GM23338 (cell line): ENCODE results near the gene HPS4. TPM values are rescaled to one million over a fixed set of nuclear protein-coding genes. Genes with fewer than 3 reads are reported as not detected.
"Not testable (repeated sequence)": the region's sequence is repeated elsewhere in the genome, so short reads cannot be mapped to it uniquely, and the experiment has no call there.

Experiments used
- ATAC-seq: fragments of 200-7000 bp; cut with Tn5 transposase; 3 replicates; pipeline ENCODE4 v1.9.1; 2020
- DNase-seq: peaks from one replicate; pipeline ENCODE4 v3.0.0-alpha.2; 2015; ENCODE audit warnings: low spot score
- H2AFZ ChIP-seq: fragments of 200-600 bp; sonication (generic); 2 replicates; pipeline ENCODE4 v1.8.0; 2016; ENCODE audit warnings: antibody characterized with exemption, mild to moderate bottlenecking, moderate library complexity
- H3F3A ChIP-seq: fragments of 200-600 bp; sonication (generic); replicated peaks from 2 replicates; pipeline ENCODE4 v1.8.0; 2017; ENCODE audit warnings: antibody characterized with exemption, mixed run types, low read depth
- H3K27ac ChIP-seq: fragments of 200-600 bp; sonication (generic); 2 replicates; pipeline ENCODE4 v1.6.1; 2016; ENCODE audit warnings: low read depth
- H3K27me3 ChIP-seq: fragments of 200-600 bp; sonication (generic); 2 replicates; pipeline ENCODE4 v1.8.0; 2016; ENCODE audit warnings: mild to moderate bottlenecking, mixed run types, moderate library complexity; ENCODE audit not compliant: insufficient read depth
- H3K36me3 ChIP-seq: fragments of 200-600 bp; sonication (generic); 2 replicates; pipeline ENCODE4 v1.8.0; 2016; ENCODE audit warnings: mild to moderate bottlenecking; ENCODE audit not compliant: insufficient read depth
- H3K4me1 ChIP-seq: fragments of 200-600 bp; sonication (generic); 2 replicates; pipeline ENCODE4 v1.8.0; 2016; ENCODE audit warnings: mild to moderate bottlenecking, moderate library complexity; ENCODE audit not compliant: insufficient read depth
- H3K4me2 ChIP-seq: fragments of 200-600 bp; sonication (generic); 2 replicates; pipeline ENCODE4 v1.7.1; 2017; ENCODE audit warnings: mixed run types
- H3K4me3 ChIP-seq: fragments of 200-600 bp; sonication (generic); 2 replicates; pipeline ENCODE4 v1.6.1; 2016; ENCODE audit warnings: mixed run types
- H3K79me2 ChIP-seq: fragments of 200-600 bp; sonication (generic); replicated peaks from 2 replicates; pipeline ENCODE4 v1.8.0; 2017; ENCODE audit warnings: mild to moderate bottlenecking; ENCODE audit not compliant: insufficient read depth
- H3K9me2 ChIP-seq: fragments of 200-600 bp; sonication (generic); 2 replicates; pipeline ENCODE4 v1.8.0; 2017; ENCODE audit not compliant: insufficient read depth
- H4K20me1 ChIP-seq: fragments of 200-600 bp; sonication (generic); replicated peaks from 2 replicates; pipeline ENCODE4 v1.8.0; 2017; ENCODE audit warnings: mild to moderate bottlenecking; ENCODE audit not compliant: insufficient read depth
- H3K27ac Mint-ChIP-seq: 2 replicates; pipeline ENCODE4 v1.8.0; 2020; ENCODE audit warnings: inconsistent platforms, mild to moderate bottlenecking, moderate library complexity, mixed read lengths
- H3K27me3 Mint-ChIP-seq: 3 replicates; pipeline ENCODE4 v1.8.0; 2022; ENCODE audit warnings: low read depth, mild to moderate bottlenecking, moderate library complexity, mixed read lengths, inconsistent platforms; ENCODE audit not compliant: insufficient read depth, poor library complexity
- H3K36me3 Mint-ChIP-seq: 3 replicates; pipeline ENCODE4 v1.8.0; 2021; ENCODE audit warnings: low read depth, mild to moderate bottlenecking, inconsistent platforms, moderate library complexity, mixed read lengths
- H3K4me1 Mint-ChIP-seq: 3 replicates; pipeline ENCODE4 v1.8.0; 2020; ENCODE audit warnings: mild to moderate bottlenecking, inconsistent platforms, mixed read lengths
- H3K4me3 Mint-ChIP-seq: 3 replicates; pipeline ENCODE4 v1.8.0; 2021; ENCODE audit warnings: moderate library complexity, mild to moderate bottlenecking, inconsistent platforms, mixed read lengths
- H3K9me3 Mint-ChIP-seq: 3 replicates; pipeline ENCODE4 v1.8.0; 2020; ENCODE audit warnings: moderate library complexity, mild to moderate bottlenecking, inconsistent platforms, mixed read lengths
- EZH2 ChIP-seq: fragments of 200-600 bp; sonication (generic); IDR thresholded peaks from one replicate; pipeline ENCODE4 v1.8.0; 2017; ENCODE audit warnings: antibody characterized with exemption, mild to moderate bottlenecking, low read depth; ENCODE audit not compliant: unreplicated experiment
- ZNF114 ChIP-seq: fragments of 250-450 bp; sonication (Bioruptor Pico); IDR thresholded peaks from 2 replicates; pipeline ENCODE4 v1.5.0; 2020; ENCODE audit warnings: mild to moderate bottlenecking, moderate library complexity
- polyA plus RNA-seq: library from polyadenylated mRNA; unstranded; fragments of >200 nt; fragmentation: Nextera tagmentation; extraction: Ambion mirVana; gene quantifications from 2 replicates; pipeline ENCODE4 v1.2.1, GENCODE V29; 2016
- total RNA-seq: library from RNA; depleted of rRNA; stranded (reverse); fragments of >200 nt; shearing (Covaris generic); gene quantifications from 2 replicates; pipeline ENCODE4 v1.2.3, GENCODE V29; 2014
- TF ChIP-seq, protein P1 (sequence below): fragments of 250-450 bp; sonication (Bioruptor Pico); IDR thresholded peaks from 2 replicates; pipeline ENCODE4 v1.5.0; 2020; ENCODE audit warnings: mild to moderate bottlenecking, moderate library complexity

The HPS4 gene
- total and polyA plus RNA-seq, 2 experiments from 2014 or later, result 20.3 to 49.4 TPM

DNA sequence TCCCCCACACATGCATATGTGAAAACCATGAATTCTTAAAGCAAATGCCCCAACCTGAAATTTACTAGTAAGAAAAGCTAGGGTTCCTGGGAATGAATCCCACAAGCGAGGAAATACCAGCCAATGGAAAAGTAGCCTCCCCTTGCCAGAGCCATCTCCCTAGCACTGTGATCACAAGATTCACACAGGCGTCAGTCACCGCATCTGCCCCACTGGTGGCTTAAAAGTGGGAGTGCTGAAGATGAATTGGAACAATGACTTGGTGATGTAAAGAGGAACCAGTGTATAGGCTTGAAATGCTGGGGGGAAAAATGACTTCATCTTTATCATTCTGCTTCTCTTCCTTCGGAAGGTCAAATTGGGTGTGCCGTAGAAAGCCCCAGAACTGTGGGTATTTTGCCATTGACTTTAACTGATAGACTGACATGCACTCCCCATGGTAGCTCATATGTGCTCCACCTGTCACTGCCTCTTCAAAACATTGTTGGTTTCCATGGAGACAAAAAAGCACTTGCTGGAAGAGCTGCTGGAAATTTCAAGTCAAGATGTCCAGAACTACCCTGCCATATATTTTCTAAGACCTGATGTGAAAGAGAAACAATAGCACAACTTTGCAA is 73.8 kb downstream of the HPS4 start (continued):
- TF ChIP-seq, protein P1, sequence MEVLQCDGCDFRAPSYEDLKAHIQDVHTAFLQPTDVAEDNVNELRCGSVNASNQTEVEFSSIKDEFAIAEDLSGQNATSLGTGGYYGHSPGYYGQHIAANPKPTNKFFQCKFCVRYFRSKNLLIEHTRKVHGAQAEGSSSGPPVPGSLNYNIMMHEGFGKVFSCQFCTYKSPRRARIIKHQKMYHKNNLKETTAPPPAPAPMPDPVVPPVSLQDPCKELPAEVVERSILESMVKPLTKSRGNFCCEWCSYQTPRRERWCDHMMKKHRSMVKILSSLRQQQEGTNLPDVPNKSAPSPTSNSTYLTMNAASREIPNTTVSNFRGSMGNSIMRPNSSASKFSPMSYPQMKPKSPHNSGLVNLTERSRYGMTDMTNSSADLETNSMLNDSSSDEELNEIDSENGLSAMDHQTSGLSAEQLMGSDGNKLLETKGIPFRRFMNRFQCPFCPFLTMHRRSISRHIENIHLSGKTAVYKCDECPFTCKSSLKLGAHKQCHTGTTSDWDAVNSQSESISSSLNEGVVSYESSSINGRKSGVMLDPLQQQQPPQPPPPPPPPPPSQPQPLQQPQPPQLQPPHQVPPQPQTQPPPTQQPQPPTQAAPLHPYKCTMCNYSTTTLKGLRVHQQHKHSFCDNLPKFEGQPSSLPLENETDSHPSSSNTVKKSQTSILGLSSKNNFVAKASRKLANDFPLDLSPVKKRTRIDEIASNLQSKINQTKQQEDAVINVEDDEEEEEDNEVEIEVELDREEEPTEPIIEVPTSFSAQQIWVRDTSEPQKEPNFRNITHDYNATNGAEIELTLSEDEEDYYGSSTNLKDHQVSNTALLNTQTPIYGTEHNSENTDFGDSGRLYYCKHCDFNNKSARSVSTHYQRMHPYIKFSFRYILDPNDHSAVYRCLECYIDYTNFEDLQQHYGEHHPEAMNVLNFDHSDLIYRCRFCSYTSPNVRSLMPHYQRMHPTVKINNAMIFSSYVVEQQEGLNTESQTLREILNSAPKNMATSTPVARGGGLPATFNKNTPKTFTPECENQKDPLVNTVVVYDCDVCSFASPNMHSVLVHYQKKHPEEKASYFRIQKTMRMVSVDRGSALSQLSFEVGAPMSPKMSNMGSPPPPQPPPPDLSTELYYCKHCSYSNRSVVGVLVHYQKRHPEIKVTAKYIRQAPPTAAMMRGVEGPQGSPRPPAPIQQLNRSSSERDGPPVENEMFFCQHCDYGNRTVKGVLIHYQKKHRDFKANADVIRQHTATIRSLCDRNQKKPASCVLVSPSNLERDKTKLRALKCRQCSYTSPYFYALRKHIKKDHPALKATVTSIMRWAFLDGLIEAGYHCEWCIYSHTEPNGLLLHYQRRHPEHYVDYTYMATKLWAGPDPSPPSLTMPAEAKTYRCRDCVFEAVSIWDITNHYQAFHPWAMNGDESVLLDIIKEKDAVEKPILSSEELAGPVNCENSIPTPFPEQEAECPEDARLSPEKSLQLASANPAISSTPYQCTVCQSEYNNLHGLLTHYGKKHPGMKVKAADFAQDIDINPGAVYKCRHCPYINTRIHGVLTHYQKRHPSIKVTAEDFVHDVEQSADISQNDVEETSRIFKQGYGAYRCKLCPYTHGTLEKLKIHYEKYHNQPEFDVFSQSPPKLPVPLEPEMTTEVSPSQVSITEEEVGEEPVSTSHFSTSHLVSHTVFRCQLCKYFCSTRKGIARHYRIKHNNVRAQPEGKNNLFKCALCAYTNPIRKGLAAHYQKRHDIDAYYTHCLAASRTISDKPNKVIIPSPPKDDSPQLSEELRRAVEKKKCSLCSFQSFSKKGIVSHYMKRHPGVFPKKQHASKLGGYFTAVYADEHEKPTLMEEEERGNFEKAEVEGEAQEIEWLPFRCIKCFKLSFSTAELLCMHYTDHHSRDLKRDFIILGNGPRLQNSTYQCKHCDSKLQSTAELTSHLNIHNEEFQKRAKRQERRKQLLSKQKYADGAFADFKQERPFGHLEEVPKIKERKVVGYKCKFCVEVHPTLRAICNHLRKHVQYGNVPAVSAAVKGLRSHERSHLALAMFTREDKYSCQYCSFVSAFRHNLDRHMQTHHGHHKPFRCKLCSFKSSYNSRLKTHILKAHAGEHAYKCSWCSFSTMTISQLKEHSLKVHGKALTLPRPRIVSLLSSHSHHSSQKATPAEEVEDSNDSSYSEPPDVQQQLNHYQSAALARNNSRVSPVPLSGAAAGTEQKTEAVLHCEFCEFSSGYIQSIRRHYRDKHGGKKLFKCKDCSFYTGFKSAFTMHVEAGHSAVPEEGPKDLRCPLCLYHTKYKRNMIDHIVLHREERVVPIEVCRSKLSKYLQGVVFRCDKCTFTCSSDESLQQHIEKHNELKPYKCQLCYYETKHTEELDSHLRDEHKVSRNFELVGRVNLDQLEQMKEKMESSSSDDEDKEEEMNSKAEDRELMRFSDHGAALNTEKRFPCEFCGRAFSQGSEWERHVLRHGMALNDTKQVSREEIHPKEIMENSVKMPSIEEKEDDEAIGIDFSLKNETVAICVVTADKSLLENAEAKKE (CRISPR knock-in tag), result no peak

DNA sequence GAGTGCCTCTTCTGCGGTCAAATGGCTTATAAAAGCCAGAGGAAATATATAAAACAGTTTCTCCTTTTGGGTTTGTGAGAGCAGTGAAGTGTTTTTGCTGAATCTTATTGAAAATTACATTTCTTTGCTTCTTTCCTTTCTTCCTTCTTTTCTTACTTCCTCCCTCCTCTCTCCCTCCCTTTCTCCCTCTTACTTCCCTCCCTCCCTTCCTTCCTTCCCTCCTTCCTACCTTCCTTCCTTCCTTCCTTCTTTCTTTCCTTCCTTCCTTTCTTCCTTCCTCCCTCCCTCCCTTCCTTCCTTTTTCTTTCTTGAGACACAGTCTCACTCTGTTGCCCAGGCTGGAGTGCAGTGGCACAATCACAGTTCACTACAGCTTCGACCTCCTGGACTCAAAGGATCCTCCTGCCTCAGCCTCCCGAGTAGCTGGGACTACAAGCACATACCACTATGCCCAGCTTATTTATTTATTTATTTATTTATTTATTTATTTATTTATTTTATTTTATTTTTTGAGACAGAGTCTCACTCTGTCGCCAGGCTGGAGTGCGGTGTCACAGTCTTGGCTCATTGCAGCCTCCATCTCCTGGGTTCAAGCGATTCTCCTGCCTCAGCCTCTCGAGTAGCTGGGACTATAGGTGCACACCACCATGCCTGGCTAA is 74.9 kb downstream of the HPS4 start:
- H3K36me3 ChIP-seq, H3K27ac ChIP-seq, H3K4me2 ChIP-seq, H4K20me1 ChIP-seq, H3K9me2 ChIP-seq, H3K27ac Mint-ChIP-seq, H3K9me3 Mint-ChIP-seq, ATAC-seq, H3K27me3 Mint-ChIP-seq, H3K36me3 Mint-ChIP-seq, DNase-seq, H3K4me3 Mint-ChIP-seq, H3K79me2 ChIP-seq, H3K27me3 ChIP-seq, H3K4me3 ChIP-seq, H2AFZ ChIP-seq, H3K4me1 ChIP-seq, H3F3A ChIP-seq: not testable (repeated sequence)
- H3K4me1 Mint-ChIP-seq, result peaks cover 14% of the 10 kb centered on the region

DNA sequence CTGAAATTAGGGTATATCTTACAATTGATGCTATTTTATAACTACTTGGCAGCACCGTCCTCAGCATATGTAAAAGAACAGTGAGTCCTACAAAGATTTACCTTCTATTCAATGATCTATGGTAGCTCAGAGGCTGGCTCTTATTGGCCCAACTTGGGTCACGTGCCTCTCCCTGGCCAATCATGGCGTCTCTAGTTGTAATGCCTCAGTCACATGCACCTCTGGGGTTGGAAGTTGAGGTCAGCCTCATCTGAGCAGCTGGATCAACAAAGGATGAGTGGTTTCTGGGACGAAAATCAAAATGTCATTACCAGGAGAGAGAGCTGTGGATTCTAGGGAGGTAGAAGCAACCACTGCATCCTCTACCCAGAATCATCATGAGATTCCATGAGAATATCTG is 77.5 kb downstream of the HPS4 start:
- H4K20me1 ChIP-seq, result no peaks in the 10 kb centered on the region
- H3K36me3 Mint-ChIP-seq, result no peaks in the 10 kb centered on the region
- no peak overlapping the region for H2AFZ ChIP-seq
- no peak overlapping the region for H3K4me3 Mint-ChIP-seq
- peaks cover 14% of the 10 kb centered on the region for H3K4me1 Mint-ChIP-seq
- H3K27me3 ChIP-seq, result no peaks in the 10 kb centered on the region
- no peak overlapping the region for H3K27ac Mint-ChIP-seq
- H3K4me2 ChIP-seq, result no peak overlapping the region
- no peak overlapping the region for H3K27ac ChIP-seq
- no peaks in the 10 kb centered on the region for H3K9me3 Mint-ChIP-seq
- peak; percentile 20 for DNase-seq
- H3K79me2 ChIP-seq, result no peaks in the 10 kb centered on the region
- H3K4me1 ChIP-seq, result no peaks in the 10 kb centered on the region
- peaks cover 5% of the 10 kb centered on the region; the same call in 1 of the 2 replicates for H3K9me2 ChIP-seq
- H3F3A ChIP-seq, result no peaks in the 10 kb centered on the region
- no peaks in the 10 kb centered on the region for H3K36me3 ChIP-seq
- H3K4me3 ChIP-seq, result no peak overlapping the region
- no peak for ATAC-seq
- peaks cover 10% of the 10 kb centered on the region for H3K27me3 Mint-ChIP-seq
- TF ChIP-seq EZH2 (no peak), ZNF114 (CRISPR knock-in tag) (no peak)
- TF ChIP-seq, protein P1 (CRISPR knock-in tag), result no peak
